GM15510 (cell line): Measurements from ENCODE around the gene HARS2.

Experiments used
- POLR2A ChIP-seq: IDR thresholded peaks from 3 replicates; pipeline ENCODE4 v1.6.1; 2011; ENCODE audit warnings: borderline replicate concordance; ENCODE audit not compliant: insufficient read length; ENCODE audit errors: extremely low read depth

HARS2 gene

DNA sequence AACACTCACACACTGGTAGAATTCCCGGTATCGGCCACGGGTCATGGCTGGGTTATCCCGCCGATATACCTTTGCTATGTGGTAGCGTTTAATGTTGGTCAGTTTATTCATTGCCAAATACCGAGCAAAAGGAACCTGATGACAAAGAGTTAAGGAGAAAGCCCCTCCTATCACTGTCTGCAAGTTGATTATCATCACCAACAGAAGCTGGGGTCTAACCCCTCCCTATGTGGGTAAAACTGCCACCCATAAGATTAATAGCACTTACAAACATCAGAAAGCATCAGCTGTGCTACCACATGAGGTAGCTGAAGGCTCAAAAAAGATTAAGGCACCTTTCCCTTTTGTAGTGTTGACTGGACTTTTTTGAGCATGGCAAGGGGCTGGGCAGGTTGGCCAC, 12.3 kb upstream of the HARS2 start:
- TF ChIP-seq POLR2A: no peak

DNA sequence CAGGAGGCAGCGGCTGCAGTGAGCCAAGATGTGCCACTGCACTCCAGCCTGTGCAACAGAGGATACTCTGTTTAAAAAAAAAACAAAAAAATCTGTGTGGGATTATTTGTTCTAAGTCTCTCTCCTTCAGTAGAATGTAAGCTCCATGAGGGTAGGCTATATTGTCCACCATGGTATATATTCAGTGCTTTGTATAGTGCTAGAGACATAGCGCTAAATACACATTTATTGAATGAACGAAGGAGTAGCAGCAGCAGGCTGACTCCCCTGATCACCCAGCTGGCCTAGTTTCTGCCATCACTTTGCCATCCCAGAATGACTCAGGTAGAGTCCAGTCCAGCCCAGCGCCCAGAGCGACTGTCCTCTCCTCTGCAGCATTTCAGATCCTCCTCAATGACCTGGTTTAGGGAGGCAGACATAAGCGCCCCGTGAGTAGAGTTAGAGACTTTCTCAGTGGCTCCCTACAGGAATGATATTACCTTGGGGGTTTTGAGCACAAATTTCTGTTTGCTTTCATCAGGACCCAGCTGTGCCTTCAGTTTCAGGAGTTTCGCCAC, 801 bp upstream of the HARS2 start:
- no peak for TF ChIP-seq POLR2A

DNA sequence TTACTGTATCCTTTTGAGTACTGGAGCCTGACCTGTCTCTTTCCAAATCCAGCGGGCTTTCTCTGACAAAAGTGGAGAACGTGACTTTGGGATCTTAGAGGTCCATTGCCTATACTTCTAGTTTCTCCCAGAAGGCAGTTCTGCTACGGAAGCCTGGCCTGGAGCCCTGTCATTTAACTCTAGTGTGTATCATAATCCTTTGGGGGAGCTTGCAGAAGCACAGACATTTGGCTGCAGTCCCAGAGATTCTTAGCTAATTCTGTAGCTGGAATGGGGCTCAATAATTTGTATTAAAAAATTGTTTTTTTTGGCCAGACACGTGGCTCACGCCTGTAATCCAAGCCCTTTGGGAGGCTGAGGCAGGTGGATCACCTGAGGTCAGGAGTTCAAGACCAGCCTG, 3.0 kb downstream of the HARS2 start:
- TF ChIP-seq POLR2A: no peak

DNA sequence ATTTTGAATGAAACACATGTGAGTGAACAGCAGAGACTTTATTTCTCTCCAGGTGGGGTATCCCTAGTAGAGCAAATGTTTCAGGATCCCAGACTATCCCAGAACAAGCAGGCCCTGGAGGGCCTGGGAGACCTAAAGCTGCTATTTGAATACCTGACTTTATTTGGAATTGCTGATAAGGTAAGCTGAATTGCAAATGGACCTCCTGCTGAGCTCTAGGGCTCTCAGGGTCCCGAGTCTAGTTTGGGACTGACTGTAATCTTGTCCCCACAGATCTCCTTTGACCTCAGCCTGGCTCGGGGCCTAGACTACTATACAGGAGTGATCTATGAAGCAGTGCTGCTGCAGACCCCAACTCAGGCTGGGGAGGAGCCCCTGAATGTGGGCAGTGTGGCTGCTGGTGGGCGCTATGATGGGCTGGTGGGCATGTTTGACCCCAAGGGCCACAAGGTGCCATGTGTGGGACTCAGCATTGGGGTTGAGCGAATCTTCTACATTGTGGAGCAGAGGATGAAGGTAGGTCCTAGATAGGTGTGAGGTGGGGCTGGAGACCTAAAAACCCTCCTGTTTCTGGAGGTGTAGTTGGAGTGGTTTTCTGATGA, 5.7 kb downstream of the HARS2 start:
- no peak for TF ChIP-seq POLR2A

DNA sequence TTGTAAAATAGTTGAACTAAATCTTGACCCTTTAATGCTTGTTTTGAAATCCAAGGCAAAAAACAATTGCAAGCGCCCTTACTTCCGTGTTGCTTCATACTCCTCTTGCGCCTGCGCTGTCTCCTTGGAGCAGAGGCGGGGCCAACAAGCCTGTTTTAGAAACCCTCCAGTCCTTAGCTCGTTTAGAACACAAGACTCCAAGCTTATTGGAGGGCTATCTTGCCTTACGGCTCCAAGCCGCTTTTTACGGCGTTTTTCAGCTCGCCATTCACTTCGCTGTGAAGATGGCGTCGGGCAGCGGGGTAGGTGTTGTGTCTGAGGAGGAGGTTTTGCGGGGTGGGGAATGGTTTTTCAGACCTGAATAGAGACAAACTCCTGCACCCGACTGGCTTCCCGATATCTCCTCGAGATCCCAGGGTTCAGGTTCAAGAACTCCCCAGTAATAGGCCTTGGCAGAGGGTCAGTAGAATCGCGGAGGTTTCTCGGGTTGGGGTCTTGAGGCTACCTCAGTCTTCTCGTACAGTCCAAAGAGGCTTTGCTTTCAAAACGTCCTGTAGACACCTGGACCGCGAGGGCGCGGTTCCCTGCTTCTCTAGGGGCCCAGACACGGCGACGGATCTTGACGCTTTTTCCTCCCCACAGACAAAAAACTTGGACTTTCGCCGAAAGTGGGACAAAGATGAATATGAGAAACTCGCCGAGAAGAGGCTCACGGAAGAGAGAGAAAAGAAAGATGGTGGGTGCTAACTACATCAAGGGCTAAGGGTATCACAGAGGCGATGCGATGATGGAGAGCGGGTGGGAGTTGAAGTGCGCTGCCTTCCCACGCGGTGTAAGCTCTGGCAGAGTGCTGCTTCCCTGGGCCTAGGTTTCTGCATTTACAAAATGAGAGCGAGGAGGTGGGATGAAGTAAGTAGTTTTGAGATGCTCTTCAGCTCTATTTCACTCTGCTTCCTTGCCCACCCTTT, 9.2 kb downstream of the HARS2 start, which contains the start of gene ZMAT2:
Gene ZMAT2 (plus strand): TSS at position 271 of the 968 bp plus-strand sequence. CDS start 14 bp downstream, at position 285.
- TF ChIP-seq POLR2A: peak; percentile 71

DNA sequence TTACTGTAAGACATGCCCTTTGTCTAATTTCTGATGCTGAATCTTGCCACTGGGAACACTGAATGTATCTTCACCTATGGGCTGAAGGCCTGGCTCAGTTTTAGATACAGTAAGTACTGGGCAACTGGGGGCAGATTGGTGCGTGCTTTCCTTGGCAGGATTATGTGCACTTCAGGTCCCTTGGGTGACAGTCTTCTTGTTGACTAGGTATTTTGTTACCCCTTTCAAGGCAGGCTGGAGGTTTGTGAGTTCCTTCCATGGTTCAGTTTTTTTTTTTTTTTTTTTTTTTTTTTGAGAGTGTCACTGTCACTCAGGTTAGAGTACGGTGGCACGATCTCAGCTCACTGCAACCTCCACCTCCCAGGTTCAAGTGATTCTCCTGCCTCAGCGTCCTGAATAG, 16.6 kb downstream of the HARS2 start:
- TF ChIP-seq POLR2A: no peak

DNA sequence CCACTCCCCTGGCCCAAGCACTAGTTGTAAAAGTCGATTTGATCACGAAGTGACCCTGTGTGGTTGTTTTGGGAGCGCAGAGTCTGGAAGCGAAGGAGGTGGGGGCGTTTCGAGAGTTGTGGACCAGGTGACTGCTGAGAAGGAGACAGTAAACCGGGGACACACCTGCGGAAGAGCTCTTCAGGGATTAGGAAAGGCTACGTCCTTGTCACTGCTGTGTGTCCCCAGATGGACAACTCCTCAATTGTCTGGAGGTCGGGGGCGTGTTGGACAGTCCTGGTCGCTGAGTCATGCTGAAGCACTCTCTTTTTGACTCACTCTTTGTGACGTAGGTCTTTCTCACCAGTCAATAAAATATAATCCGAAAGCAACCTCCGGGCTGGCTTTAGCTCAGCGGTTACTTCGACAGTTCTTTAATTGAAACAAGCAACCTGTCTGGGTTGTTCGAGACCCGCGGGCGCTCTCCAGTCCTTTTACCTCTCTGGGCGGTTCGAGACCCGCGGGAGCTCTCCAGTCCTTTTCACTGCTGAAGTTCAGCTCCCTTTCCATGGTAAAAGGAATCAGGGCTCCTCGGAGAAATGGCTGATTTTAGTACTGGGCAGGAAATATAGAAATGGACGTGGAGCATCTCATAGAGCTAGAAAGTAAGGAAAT, 19.8 kb downstream of the HARS2 start:
- TF ChIP-seq POLR2A: no peak

DNA sequence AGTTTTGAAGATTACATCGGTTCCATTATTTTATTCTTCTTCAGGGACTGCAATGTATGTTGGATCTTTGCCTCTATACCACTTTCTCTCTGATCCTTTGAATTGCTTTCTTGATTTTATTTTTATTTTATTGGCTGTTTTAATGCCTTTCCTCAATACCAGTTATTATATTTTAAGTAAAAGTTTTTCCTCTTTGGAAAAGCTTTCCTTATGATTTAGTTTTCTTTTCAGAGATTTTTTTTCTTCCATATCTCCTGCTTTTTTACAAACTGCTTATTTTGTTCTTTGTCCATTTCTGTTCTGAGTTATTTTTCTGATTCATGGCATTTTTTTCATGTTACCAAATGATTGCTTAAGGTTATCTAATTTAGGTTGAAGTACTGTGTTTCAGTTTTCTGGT, 20.5 kb downstream of the HARS2 start:
- no peak for TF ChIP-seq POLR2A

DNA sequence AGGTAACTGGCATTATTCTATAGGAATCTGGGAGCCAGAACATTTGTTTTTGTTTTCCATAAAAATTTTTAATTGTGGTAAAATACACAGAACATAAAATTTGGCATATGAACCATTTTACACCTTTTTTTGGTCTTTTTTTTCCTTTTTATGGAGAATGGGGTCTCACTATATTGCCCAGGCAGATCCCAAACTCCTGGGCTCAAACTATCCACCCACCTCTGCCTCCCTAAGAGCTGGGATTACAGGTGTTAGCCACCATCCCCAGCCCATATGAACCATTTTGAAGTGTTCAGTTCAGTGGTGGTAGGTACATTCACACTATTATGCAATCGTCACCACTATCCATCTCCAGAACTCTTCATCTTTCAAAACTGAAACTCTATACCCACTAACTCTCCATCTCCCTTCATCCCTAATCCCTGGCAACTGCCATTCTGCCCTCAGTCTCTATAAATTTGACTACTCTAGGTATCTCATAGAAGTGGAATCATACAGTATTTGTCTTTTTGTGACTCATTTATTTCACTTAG, 22.4 kb downstream of the HARS2 start:
- no peak for TF ChIP-seq POLR2A

DNA sequence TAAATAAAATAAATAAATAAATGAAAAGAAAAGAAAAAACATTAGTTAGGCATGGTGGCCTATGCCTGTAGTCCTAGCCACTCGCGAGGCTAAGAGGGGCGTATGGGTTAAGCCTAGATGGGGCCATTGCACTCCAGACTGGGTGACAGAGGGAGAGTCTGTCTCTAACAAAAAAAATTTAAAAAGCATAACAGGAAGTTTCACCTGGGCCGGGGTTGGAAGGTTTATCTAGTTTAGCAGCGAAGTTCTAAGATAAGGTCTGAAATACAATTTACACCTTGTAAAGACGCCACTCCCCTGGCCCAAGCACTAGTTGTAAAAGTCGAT, 27.0 kb downstream of the HARS2 start:
- no peak for TF ChIP-seq POLR2A

DNA sequence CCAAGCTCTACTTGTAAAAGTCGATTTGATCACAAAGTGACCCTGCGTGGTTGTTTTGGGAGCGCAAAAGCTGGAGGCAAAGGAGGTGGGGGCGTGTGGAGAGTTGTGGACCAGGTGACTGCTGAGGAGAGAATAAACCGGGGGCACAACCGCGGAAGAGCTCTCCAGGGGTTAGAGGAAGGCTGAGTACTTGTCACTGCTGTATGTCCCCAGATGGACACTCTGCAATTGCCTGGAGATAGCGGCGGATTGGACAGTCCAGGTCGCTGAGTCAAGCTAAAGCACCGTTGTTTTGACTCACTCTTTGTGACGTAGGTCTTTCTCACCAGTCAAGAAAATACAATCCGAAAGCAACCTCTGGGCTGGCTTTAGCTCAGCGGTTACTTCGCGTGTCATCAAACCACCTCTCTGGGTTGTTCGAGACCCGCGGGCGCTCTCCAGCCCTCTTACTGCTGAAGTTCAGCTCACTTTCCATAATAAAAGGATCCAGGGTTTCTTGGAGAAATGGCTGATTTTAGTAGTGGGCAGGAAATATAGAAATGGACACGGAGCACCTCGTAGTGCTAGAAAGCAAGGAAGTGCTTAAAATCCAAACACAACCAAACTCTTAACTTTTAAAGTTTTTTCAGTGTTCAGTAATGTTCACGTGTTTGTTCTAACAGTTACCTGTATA, 34.7 kb downstream of the HARS2 start:
- no peak for TF ChIP-seq POLR2A

DNA sequence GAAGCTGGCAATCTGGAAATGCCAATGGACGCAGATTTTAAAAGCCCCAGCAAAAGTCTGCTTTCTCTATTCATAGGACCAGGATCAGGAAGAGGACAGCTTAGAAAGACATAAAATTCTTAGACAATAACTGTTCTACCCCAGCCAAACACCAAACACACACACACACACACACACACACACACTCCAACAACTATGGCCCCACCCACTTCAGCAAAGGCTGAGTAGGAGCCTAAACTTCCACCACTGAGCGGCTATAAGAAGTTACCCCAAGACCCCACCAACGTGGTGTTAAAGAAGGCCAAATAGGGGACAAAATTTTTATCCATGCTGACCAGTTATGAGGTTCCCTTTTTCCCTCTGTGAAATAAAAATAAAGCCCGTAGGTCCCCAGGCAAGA, 41.8 kb downstream of the HARS2 start:
- TF ChIP-seq POLR2A: no peak

DNA sequence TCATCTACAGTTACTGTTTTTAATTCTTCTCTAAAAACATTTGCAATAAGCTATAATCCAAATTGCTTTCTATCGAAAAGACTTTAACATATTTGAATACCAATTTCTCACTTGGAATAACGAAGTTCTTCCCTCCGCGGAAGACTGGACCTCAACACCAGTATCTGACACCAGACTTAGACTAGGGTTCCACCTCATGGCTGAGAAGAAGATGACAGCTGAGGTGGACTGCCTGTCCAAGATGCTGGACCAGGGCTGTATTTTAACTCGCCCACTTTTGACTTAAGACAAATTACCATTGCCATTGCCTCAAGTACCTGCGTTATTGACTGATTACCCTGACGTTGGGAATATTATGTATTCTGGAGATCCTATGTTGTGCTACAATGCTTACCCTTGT, 43.1 kb downstream of the HARS2 start:
- no peak for TF ChIP-seq POLR2A

DNA sequence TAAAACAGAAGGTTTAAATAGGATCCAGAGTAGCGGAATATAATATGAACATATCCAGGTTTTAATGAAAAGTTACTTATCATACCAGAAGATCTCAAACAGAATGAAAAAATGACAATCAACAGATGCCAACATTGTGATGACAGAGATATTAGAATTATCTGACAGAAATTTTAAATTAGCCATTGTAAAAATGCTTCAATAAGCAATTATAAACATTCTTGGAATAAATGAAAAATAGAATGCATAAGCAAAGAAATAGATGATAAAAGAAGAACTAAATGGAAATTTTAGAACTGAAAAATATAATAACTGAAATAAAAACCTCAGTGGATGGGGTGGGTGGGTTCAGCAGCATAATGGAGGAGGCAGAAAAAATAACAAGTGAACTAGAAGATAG, 46.2 kb downstream of the HARS2 start:
- no peak for TF ChIP-seq POLR2A
